Activated naive CD8-positive, alpha-beta T cell treated with anti-CD3 and anti-CD28 coated beads, Interleukin-2, amount 50 U/mL, for 24 hours (primary cell): ENCODE measurements around the gene LRRC3.

Source experiments
- ATAC-seq: fragments of 150-1000 bp; cut with Tn5 transposase; one replicate; pipeline ENCODE4 v1.10.0; 2021
- DNase-seq: peaks from one replicate; pipeline ENCODE4 v3.0.0; 2021
- H3K27ac Mint-ChIP-seq: one replicate; pipeline ENCODE4 v1.8.0; 2021; ENCODE audit warnings: mild to moderate bottlenecking, mixed read lengths
- H3K27me3 Mint-ChIP-seq: one replicate; pipeline ENCODE4 v1.8.0; 2021; ENCODE audit warnings: mixed read lengths
- H3K36me3 Mint-ChIP-seq: one replicate; pipeline ENCODE4 v1.8.0; 2021; ENCODE audit warnings: low read depth, mixed read lengths
- H3K4me1 Mint-ChIP-seq: one replicate; pipeline ENCODE4 v1.8.0; 2021; ENCODE audit warnings: mixed read lengths
- H3K4me3 Mint-ChIP-seq: one replicate; pipeline ENCODE4 v1.8.0; 2021; ENCODE audit warnings: mild to moderate bottlenecking, moderate library complexity, mixed read lengths
- H3K9me3 Mint-ChIP-seq: one replicate; pipeline ENCODE4 v1.8.0; 2021; ENCODE audit warnings: mixed read lengths

Gene LRRC3

DNA sequence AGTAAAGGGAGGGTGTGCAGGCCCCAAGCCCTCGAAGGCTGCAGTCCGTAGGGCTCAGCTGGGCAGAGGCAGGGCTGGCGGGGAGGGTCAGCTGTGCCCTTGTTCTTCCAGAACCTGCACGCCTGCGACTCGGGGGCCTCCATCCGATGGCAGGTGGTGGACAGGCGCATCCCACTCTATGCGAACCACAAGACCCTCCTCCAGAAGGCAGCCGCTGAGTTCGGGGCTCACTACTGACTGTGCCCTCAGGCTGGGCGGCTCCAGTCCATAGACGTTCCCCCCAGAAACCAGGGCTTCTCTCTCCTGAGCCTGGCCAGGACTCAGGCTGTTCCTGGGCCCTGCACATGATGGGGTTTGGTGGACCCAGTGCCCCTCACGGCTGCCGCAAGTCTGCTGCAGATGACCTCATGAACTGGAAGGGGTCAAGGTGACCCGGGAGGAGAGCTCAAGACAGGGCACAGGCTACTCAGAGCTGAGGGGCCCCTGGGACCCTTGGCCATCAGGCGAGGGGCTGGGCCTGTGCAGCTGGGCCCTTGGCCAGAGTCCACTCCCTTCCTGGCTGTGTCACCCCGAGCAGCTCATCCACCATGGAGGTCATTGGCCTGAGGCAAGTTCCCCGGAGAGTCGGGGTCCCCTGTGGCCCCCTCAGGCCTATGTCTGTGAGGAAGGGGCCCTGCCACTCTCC is 13.6 kb upstream of the LRRC3 start:
- Mint-ChIP-seq H3K4me3 (no peak overlapping the region), H3K36me3 (no peaks in the 10 kb centered on the region), H3K9me3 (no peaks in the 10 kb centered on the region), H3K27ac (no peak overlapping the region), H3K4me1 (no peaks in the 10 kb centered on the region), H3K27me3 (peaks cover 2% of the 10 kb centered on the region)
- DNase-seq (no peak), ATAC-seq (no peak)

DNA sequence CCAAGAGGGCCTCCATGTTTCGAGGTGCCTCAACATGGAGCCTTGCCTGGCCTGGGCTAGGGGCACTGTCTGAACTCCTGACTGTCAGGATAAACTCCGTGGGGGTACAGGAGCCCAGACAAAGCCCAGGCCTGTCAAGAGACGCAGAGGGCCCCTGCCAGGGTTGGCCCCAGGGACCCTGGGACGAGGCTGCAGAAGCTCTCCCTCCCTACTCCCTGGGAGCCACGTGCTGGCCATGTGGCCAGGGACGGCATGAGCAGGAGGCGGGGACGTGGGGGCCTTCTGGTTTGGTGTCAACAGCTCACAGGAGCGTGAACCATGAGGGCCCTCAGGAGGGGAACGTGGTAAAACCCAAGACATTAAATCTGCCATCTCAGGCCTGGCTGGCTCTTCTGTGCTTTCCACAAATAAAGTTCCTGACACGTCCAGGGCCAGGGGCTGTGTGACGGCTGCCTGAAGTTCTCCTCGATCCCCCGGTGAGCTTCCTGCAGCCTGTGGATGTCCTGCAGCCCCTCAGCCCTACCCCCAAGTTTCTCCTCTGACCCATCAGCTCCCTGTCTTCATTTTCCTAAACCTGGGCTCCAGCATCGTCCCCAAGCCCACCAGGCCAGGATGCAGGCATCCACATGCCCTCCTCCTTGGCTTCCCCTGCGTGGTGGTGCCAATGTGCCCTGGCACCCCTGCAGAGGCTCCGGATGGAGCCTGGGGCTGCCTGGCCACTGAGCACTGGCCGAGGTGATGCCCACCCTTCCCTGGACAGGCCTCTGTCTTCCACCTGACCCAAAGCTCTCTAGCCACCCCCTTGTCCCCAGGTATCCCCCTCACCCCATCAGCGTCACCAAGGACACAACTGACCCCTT is 12.8 kb upstream of the LRRC3 start:
- DNase-seq (no peak), ATAC-seq (no peak)
- Mint-ChIP-seq H3K27ac (no peak overlapping the region), H3K36me3 (no peaks in the 10 kb centered on the region), H3K4me1 (no peaks in the 10 kb centered on the region), H3K4me3 (no peak overlapping the region), H3K9me3 (no peaks in the 10 kb centered on the region), H3K27me3 (peaks cover 2% of the 10 kb centered on the region)

DNA sequence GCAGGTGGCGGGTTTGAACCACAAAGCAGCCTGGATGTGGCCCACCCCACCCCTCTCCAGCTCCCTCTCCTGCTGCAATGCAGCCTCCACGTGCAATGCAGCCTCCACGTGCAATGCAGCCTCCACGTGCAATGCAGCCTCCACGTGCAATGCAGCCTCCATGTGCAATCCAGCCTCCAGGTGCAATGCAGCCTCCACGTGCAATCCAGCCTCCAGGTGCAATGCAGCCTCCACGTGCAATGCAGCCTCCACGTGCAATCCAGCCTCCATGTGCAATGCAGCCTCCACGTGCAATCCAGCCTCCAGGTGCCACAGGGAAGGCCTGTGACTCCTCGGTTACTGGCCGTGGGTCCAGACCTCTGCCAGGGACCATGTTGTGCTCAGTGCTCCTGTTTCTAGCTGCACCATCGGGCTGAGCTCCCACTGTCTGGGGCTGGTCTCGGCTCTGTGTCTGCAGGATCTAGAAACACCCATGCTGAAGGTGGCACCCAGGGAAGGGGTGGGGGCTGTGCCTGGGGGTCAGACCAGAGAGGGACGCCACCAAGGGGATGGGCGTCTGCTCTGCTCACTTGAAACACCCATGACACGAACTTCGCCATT is 11.9 kb upstream of the LRRC3 start:
- H3K27ac Mint-ChIP-seq = no peak overlapping the region
- peaks cover 2% of the 10 kb centered on the region for H3K27me3 Mint-ChIP-seq
- no peak overlapping the region for H3K4me3 Mint-ChIP-seq
- no peaks in the 10 kb centered on the region for H3K4me1 Mint-ChIP-seq
- no peaks in the 10 kb centered on the region for H3K9me3 Mint-ChIP-seq
- no peak for DNase-seq
- H3K36me3 Mint-ChIP-seq = no peaks in the 10 kb centered on the region
- ATAC-seq = no peak

DNA sequence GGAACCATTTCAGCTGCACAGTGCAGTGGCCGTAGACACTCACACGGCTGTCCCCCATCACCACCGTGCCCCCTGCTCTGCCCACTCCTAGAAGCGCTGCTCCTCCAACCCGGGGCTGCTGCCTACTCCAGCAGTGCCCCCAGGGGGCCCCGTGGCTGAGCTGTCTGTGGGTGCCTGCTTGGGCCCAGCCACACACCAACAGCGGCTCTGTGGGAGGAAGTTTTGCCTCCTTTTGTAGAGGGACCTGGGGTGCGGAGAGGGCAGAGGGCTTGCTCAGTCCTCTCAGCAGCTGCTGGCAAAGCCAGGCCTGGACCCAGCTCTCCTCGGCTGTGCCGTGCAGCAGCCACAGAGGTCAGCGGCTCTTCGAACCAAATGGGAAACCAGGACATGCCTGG is 11.4 kb upstream of the LRRC3 start:
- Mint-ChIP-seq H3K27ac (no peak overlapping the region), H3K4me1 (no peaks in the 10 kb centered on the region), H3K27me3 (peaks cover 2% of the 10 kb centered on the region), H3K36me3 (no peaks in the 10 kb centered on the region), H3K4me3 (no peak overlapping the region), H3K9me3 (no peaks in the 10 kb centered on the region)
- ATAC-seq (no peak), DNase-seq (no peak)

DNA sequence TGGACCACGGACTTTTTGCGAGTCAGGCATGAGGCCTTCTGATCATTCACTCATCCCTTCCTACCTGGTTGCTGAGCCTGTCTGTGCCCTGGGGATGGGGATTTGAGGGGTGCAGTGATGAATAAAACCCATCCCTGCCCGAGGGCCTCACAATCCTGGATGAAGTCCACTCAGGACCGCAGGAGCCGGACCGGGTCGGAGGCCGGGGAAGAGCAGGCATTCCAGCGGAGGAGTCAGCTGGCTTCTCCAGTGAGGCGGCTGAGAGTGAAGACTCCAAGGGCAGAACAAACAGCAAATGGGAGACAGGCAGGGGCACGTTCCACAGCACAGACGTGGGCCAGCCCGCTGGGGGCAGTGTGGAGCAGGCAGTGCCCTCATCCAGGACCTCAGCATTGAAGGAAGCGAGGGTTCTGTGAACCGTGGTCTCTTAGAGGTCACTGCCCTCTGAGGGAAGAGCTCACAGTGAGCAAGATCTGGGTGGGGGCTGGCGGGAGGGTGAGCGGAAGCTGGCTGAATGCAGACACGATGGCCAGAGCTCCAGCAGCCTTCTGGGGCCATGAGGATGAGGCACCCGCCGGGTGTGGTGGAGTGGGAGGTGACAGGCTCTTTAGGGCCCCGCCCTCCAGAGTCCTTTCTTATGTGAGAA is 10.9 kb upstream of the LRRC3 start:
- H3K4me3 Mint-ChIP-seq = no peak overlapping the region
- H3K4me1 Mint-ChIP-seq = no peaks in the 10 kb centered on the region
- no peak overlapping the region for H3K27ac Mint-ChIP-seq
- ATAC-seq (no peak), DNase-seq (peak; percentile 17)
- no peaks in the 10 kb centered on the region for H3K36me3 Mint-ChIP-seq
- no peaks in the 10 kb centered on the region for H3K9me3 Mint-ChIP-seq
- H3K27me3 Mint-ChIP-seq = peaks cover 6% of the 10 kb centered on the region

DNA sequence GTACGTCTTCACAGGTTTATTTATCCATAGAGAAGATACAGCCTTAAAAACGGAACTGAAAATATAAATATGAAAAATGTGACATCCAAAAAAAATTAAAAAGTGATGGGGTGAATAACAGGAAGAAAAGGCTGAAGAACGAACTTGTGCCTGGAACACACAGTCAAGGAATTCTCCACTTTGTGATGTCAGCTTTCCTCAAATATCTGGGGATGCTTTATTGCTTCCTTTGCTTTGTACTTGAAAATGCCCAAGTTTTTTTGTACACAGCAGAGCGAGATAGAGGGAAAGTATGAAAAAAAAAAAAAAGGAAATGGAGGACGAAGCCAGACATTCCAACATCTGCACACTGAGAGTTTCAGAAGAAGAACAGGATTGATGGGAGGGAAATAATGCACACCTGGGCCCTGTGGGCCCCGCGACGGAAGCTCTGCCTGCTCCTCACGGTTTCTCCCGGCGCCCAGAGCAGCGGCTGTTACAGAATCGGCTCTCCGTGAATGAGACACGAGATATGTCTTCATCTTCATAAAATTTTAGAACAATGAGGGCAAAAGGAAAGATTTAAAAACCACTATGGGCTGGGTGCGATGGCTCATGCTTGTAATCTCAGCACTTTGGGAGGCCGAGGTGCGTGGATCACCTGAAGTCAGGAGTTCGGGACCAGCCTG is 10.0 kb upstream of the LRRC3 start:
- Mint-ChIP-seq H3K27me3 (peaks cover 8% of the 10 kb centered on the region), H3K4me1 (no peaks in the 10 kb centered on the region), H3K9me3 (no peaks in the 10 kb centered on the region), H3K4me3 (no peak overlapping the region), H3K36me3 (no peaks in the 10 kb centered on the region), H3K27ac (no peak overlapping the region)
- no peak for ATAC-seq
- DNase-seq = no peak

DNA sequence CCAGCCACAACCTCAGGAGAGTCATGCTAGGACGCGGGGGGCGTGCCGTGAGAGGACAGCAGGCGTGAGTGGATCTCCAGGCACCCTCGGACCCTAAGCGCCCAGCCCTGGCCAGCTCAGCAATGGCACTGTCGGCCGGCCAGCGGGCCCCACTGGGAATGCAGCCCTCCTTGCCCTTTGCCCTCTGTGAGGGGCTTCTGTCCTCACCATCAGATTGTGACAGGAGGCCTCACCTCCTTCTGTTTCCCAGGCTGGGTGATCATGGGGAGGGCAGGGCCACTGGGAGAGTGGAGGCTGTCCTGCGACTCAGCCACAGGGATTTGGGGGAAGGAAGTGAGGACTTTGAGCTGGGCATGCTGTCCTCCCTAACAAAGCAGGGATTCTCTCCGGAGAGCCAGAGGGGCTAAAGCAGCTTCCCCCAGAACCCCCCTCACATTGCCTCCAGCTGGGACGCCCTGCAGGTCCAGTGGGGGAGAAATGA is 6.6 kb upstream of the LRRC3 start:
- DNase-seq (no peak), ATAC-seq (no peak)
- Mint-ChIP-seq H3K27ac (no peak overlapping the region), H3K9me3 (no peaks in the 10 kb centered on the region), H3K4me1 (no peaks in the 10 kb centered on the region), H3K4me3 (no peak overlapping the region), H3K27me3 (peaks cover 21% of the 10 kb centered on the region), H3K36me3 (no peaks in the 10 kb centered on the region)

DNA sequence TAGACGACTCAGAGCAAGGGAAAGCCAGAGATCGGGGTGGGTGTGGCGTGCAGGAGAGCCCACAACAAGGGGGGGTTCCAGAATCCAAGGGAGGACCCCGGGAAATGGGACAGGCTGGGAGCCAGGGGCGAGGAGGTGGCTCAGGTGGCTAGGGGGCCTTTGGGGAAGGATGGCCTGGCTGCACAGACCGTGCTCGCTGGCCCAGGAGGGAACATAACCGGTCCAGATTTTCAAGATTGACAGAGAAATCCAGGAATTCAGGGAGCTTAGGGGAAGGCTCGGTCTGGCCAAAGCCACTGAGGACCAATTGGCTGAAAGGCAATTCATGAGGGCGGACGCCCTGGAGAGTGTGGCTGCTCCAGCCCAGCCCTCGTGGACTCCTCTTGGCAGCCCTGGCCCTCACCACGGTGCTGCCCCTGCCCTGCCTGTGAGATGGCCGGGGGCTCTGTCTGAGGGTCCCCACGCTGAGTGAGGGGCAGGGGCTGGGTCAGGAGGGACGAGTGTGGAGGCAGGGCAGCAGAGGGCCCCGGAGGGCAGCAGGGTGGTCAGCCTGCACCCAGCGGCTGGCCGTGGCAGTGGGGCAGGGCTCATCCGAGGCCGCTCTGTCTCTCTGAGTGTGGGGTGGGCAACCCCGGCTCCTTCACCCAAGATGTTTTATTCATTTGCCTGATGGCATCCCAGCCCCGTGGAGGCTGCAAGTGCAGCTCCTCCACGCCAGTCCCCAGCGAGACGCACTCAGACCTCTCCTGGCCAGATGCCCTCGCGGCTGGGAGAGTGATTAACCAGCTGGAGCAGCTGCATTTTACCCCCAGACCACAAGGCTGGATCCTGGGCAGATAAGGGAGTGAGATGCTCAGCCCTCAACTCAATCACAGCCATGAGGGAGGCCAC is 5.6 kb upstream of the LRRC3 start:
- ATAC-seq = no peak
- H3K27ac Mint-ChIP-seq = no peak overlapping the region

DNA sequence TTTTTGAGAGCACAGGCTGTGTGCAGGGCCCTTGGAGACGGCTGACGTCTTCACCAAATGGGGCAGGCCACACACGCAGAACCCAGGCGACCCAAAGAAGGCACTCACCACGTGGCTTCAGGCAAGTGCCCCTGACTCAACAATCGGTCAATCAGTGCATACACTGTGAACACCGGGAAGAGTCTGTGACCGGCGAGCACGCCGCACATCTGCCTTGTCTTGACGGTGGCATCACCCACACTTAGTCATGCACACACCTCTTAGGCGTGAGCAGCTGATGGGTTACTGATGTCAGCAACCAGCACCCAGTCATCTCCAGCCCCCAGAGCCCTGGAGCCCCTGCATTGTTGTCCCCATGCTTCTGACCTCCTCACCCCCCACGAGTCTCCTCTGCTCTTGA is 4.9 kb upstream of the LRRC3 start:
- Mint-ChIP-seq H3K27me3 (peaks cover 29% of the 10 kb centered on the region), H3K4me1 (no peaks in the 10 kb centered on the region), H3K27ac (no peak overlapping the region), H3K36me3 (no peaks in the 10 kb centered on the region), H3K9me3 (peaks cover 8% of the 10 kb centered on the region), H3K4me3 (no peak overlapping the region)
- ATAC-seq = no peak
- DNase-seq = no peak

More for the DNA sequence above, 5.6 kb upstream of the LRRC3 start:
- Mint-ChIP-seq H3K36me3 (no peaks in the 10 kb centered on the region), H3K27me3 (peaks cover 29% of the 10 kb centered on the region), H3K4me3 (no peak overlapping the region), H3K9me3 (peaks cover 8% of the 10 kb centered on the region), H3K4me1 (no peaks in the 10 kb centered on the region)
- no peak for DNase-seq

DNA sequence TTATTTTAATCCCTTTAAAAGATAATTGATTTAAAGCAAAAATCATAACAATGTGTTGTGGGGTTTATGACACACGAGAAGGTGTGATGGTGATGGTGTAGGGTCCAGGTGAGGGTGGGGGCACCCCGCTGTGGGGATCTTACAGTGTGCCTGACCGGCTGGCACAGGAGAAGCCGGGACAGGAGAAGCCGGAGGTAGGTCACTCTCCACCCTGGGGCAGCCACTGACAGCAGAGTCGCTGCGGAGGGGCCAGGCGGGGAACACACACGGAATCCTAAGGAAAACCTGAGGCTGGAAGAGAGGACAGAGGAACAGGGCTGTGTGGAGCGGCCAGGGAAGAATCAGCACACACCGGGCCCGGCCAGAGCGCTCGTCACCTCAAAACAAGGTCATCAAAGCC is 4.3 kb upstream of the LRRC3 start:
- ATAC-seq = no peak
- peaks cover 29% of the 10 kb centered on the region for H3K27me3 Mint-ChIP-seq
- no peak overlapping the region for H3K4me3 Mint-ChIP-seq
- no peak for DNase-seq
- no peaks in the 10 kb centered on the region for H3K36me3 Mint-ChIP-seq
- no peaks in the 10 kb centered on the region for H3K4me1 Mint-ChIP-seq
- peaks cover 8% of the 10 kb centered on the region for H3K9me3 Mint-ChIP-seq
- H3K27ac Mint-ChIP-seq = no peak overlapping the region

DNA sequence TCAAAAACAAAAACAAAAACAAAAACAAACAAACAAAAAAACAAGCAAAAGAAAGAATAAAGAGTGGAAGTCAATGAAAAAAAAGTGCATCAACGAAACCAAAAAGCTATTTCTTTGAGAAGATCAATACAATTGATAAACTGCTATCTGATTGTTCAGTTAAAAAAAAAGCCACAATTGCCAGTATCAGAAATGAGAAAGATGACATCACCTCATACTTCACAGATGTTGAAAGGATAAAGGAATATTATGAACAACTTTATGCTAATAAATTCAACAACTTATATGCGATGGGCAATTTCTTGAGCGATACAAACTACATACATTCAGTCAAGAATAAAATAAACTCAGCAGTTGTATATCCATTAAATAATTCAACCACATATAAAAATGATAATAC is 2.2 kb upstream of the LRRC3 start:
- Mint-ChIP-seq H3K27me3 (peaks cover 27% of the 10 kb centered on the region), H3K36me3 (no peaks in the 10 kb centered on the region), H3K4me1 (no peaks in the 10 kb centered on the region), H3K9me3 (peaks cover 8% of the 10 kb centered on the region), H3K4me3 (no peak overlapping the region), H3K27ac (no peak overlapping the region)
- ATAC-seq = no peak
- DNase-seq = no peak

DNA sequence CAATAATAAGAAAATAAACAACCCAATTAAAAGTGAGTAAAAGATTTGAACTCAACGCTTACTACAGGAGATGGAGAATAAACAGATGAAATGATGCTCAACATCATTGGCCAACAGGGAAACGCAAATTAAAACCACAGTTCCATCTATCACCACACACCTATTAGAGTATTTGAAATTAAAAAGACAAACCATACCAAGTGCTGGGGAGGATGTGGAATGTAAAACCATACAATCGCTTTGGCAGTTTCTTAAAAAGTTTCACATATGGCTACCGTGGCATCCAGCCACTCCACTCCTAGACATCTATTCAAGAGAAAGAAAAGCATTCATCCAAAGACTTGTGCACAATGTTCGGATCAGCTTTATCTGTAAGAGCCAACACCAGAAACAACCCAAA is 1.3 kb upstream of the LRRC3 start:
- ATAC-seq (no peak), DNase-seq (no peak)
- Mint-ChIP-seq H3K9me3 (peaks cover 8% of the 10 kb centered on the region), H3K4me1 (no peaks in the 10 kb centered on the region), H3K27ac (no peak overlapping the region), H3K4me3 (peak overlapping the region; percentile 45), H3K27me3 (peaks cover 27% of the 10 kb centered on the region), H3K36me3 (no peaks in the 10 kb centered on the region)

DNA sequence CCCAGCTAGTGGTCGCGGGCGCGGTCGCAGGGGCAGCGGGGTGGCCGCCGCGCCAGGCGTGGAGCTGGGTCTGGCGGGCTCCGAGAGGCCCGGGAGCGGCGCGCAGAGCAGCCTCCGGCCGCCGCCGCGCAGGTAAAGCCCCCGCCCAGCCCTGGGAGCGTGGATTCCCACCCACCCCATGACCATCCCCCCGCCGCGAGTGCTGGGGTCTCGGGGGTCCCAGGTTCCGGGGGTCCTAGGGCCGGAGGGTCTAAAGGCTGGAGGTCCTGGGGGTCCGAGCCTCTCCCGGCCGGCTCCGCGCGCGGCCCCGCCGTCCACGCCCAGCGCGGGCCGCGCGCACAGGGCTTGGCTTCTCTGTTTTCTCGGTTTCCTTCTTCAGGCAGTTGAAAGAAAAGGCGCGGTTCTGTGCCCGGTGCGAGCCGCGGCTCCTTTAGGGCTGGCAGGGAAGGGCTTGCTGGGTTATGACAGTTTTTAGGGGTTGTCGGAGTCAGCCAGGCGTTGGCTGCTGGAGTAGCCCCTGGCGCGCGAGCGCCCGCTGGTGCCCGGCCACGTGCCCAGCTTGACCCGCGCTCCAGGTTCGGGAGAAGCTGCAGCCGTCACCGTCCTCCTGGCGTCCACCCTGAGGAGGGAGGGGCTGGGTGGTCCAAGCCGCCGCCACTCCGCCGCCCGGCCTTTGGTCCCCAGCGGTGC is 359 bp downstream of the LRRC3 start:
- DNase-seq = peak; percentile 34
- peaks cover 20% of the 10 kb centered on the region for H3K27me3 Mint-ChIP-seq

More for the DNA sequence above, 359 bp downstream of the LRRC3 start:
- peak; percentile 42 for ATAC-seq
- Mint-ChIP-seq H3K36me3 (no peaks in the 10 kb centered on the region), H3K27ac (no peak overlapping the region), H3K9me3 (peaks cover 8% of the 10 kb centered on the region), H3K4me3 (peak overlapping the region; percentile 70), H3K4me1 (no peaks in the 10 kb centered on the region)
